ENCODE results near the gene FAM168A. TPM values are rescaled to one million over a fixed set of nuclear protein-coding genes. Genes with fewer than 3 reads are reported as not detected.

FAM168A gene
- total RNA-seq, 1 experiment from 2014 or later = 21.1 TPM

- Histone ChIP-seq H3K27me3 (ENCODE audit: insufficient read depth, low read length) (no peaks in the 10 kb centered on the region), H2BK120ac (ENCODE audit: low read depth, low read length, poor library complexity, severe bottlenecking) (no peak overlapping the region), H4K5ac (ENCODE audit: insufficient read length, low read depth, low read length) (no peak overlapping the region), H3K14ac (ENCODE audit: insufficient read depth, low read length) (no peak overlapping the region), H2BK5ac (ENCODE audit: insufficient read length, low read length) (no peak overlapping the region), H3K79me1 (ENCODE audit: insufficient read depth, low read depth, low read length, poor library complexity, severe bottlenecking) (no peaks in the 10 kb centered on the region), H4K8ac (replicated peaks; ENCODE audit: insufficient read length, low read depth, low read length) (no peak overlapping the region), H3K23me2 (ENCODE audit: insufficient read length, low read depth, low read length, poor library complexity, severe bottlenecking) (no peaks in the 10 kb centered on the region), H3K4ac (ENCODE audit: low read depth, low read length) (no peak overlapping the region), H3K79me2 (ENCODE audit: insufficient read depth, low read length) (no peaks in the 10 kb centered on the region), H2BK15ac (ENCODE audit: low read depth, low read length) (no peak overlapping the region), H3K9me3 (ENCODE audit: control insufficient read depth, low read depth, low read length) (no peaks in the 10 kb centered on the region), H3T11ph (ENCODE audit: low read length) (no peak overlapping the region), H3K9ac (ENCODE audit: extremely low read depth, insufficient read length, low read length) (no peak overlapping the region), H2AK5ac (ENCODE audit: insufficient read length, low read length) (no peak overlapping the region), H3K23ac (ENCODE audit: insufficient read length, low read depth, low read length) (no peak overlapping the region), H3K4me1 (ENCODE audit: insufficient read depth, low read length) (no peaks in the 10 kb centered on the region), H3K27ac (ENCODE audit: insufficient read length, low read depth, low read length) (no peak overlapping the region), H2BK12ac (ENCODE audit: insufficient read length, low read depth, low read length) (no peak overlapping the region), H3K4me2 (ENCODE audit: insufficient read depth, insufficient read length, low read length) (no peak overlapping the region), H4K91ac (ENCODE audit: insufficient read length, low read depth, low read length) (no peak overlapping the region), H2AFZ (ENCODE audit: low read length) (no peak overlapping the region), H3K56ac (ENCODE audit: insufficient read length, low read depth, low read length) (no peak overlapping the region), H2BK20ac (ENCODE audit: low read depth, low read length, poor library complexity, severe bottlenecking) (no peak overlapping the region), H4K20me1 (ENCODE audit: control insufficient read depth, insufficient read depth, insufficient read length) (no peaks in the 10 kb centered on the region), H3K18ac (ENCODE audit: insufficient read length, low read depth, low read length) (no peak overlapping the region)
- Mint-ChIP-seq H3K36me3 (ENCODE audit: insufficient read depth in 1 of 3, low read depth in 3 of 3) (no peaks in the 10 kb centered on the region), H3K4me1 (peaks cover 16 to 33% of the 10 kb centered on the region in 2 experiments), H3K27ac (no peak overlapping the region; a peak in 1 of 7 replicates), H3K27me3 (ENCODE audit: low read depth) (no peaks in the 10 kb centered on the region), H3K9me3 (no peaks in the 10 kb centered on the region), H3K4me3 (no peak overlapping the region)
- DNase-seq = no peak
- WGBS (ENCODE audit: extremely low coverage, insufficient read length, low lambda C conversion rate) = no CpG with 5 or more reads among the region's 4 CpGs
- TF ChIP-seq, protein P1, sequence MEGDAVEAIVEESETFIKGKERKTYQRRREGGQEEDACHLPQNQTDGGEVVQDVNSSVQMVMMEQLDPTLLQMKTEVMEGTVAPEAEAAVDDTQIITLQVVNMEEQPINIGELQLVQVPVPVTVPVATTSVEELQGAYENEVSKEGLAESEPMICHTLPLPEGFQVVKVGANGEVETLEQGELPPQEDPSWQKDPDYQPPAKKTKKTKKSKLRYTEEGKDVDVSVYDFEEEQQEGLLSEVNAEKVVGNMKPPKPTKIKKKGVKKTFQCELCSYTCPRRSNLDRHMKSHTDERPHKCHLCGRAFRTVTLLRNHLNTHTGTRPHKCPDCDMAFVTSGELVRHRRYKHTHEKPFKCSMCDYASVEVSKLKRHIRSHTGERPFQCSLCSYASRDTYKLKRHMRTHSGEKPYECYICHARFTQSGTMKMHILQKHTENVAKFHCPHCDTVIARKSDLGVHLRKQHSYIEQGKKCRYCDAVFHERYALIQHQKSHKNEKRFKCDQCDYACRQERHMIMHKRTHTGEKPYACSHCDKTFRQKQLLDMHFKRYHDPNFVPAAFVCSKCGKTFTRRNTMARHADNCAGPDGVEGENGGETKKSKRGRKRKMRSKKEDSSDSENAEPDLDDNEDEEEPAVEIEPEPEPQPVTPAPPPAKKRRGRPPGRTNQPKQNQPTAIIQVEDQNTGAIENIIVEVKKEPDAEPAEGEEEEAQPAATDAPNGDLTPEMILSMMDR (conservative IDR thresholded peaks at IDR 0.05) = no peak
Observed at GRCh38 chr11:73549376-73549775, 48.5 kb downstream of the FAM168A start.
